ENCODE measurements around the gene DAPL1.
A peak's percentile ranks its signal among the peaks of the same experiment; 100 is the strongest.

DNA sequence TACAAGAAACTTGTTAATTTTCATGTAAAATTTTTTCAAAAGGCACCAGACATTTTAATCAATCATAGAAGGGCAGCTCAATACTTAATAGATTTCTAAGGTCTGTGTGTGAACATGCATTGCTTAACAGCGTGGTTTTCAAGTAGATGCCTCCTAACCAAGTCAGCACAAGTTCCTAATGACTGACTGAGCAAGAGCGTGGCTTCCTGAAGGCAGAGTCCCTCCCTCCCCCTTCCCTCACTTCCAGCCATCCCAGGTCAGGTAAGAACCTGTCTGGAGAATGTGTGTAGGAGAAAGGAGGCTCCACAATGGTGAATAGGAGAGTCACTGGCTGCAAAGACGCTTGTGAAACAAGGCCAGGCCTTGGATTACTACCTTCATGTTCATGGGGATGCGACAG lies 33.5 kb upstream of the DAPL1 start:
- TF ChIP-seq CTCF (IDR thresholded peaks at IDR 0.05), result no peak
- TF ChIP-seq POLR2AphosphoS5 (IDR thresholded peaks at IDR 0.05; ENCODE audit: insufficient read depth in 1 of 2, low read depth in 1 of 2), result peak in 1 of 2 donors; percentile 66
